HCT116 (cell line): Measurements from ENCODE around the gene HGS. TPM values are rescaled to one million over a fixed set of nuclear protein-coding genes. Genes with fewer than 3 reads are reported as not detected.

Source experiments
- ATAC-seq: fragments of 200-7000 bp; cut with Tn5 transposase; 2 replicates; pipeline ENCODE4 v1.9.1; 2020; ENCODE audit warnings: mild to moderate bottlenecking, moderate library complexity
- BruUV-seq: library from RNA; stranded (reverse); fragments of 400-500 nt; replicated peaks from 2 replicates; lab custom pipeline; 2021; lab: Mats Ljungman, UMichigan
- CTCF ChIA-PET: fragments of 300-600 bp; sonication (Branson Sonifier 250); formaldehyde crosslinking; loops from one replicate; lab custom pipeline; 2021; ENCODE audit warnings: antibody characterized with exemption; lab: Charles Lee
- POLR2A ChIA-PET: fragments of 300-600, 350-600 bp; sonication (Branson Sonifier 250); formaldehyde crosslinking; loops from one replicate; lab custom pipeline; 2021; ENCODE audit warnings: antibody characterized with exemption; lab: Charles Lee
- RAD21 ChIA-PET, 2 experiments: fragments of 300-600 bp; sonication (Branson Sonifier 250); formaldehyde crosslinking; loops; one replicate each; lab custom pipeline; 2023; ENCODE audit warnings: low total read pairs in 2 of 2; ENCODE audit not compliant: uncharacterized antibody in 2 of 2, unreplicated experiment in 2 of 2, low non-redundant PET in 1 of 2; lab: Charles Lee
- DNase-seq: peaks from one replicate; pipeline ENCODE4 v3.0.0-alpha.2; 2010; ENCODE audit warnings: low read depth, low spot score
- H2AFZ ChIP-seq: fragments of 200-600 bp; shearing (Covaris generic), sonication (generic); 2 replicates; pipeline ENCODE4 v1.6.1; 2017; ENCODE audit warnings: low read depth, mixed run types, mixed read lengths, antibody characterized with exemption, low read length; ENCODE audit not compliant: poor library complexity, severe bottlenecking
- H3K27ac ChIP-seq: 2 replicates; pipeline ENCODE4 v1.5.1; 2012; ENCODE audit warnings: low read depth, low read length
- H3K27me3 ChIP-seq: fragments of 200-600 bp; sonication (generic); 2 replicates; pipeline ENCODE4 v1.6.1; 2016; ENCODE audit warnings: mixed run types, low read length, mixed read lengths; ENCODE audit not compliant: insufficient read depth
- H3K36me3 ChIP-seq, 2 experiments: fragments of 200-500 bp in 1 of 2; fragments of 200-600 bp in 1 of 2; sonication (Bioruptor generic) in 1 of 2; sonication (generic) in 1 of 2; 2 replicates each; pipeline versions ENCODE4 v1.5.1 to v1.6.1; 2014 to 2016; ENCODE audit warnings: low read length in 2 of 2, inconsistent platforms in 1 of 2, mixed read lengths in 1 of 2, mixed run types in 1 of 2; ENCODE audit not compliant: insufficient read depth in 2 of 2, control insufficient read depth in 1 of 2
- H3K4me1 ChIP-seq, 2 experiments: fragments of 200-600 bp in 1 of 2; sonication (generic) in 1 of 2; 2 replicates each; pipeline versions ENCODE4 v1.5.1 to v1.6.1; 2012 to 2017; ENCODE audit warnings: low read length in 2 of 2, inconsistent platforms in 1 of 2, mild to moderate bottlenecking in 1 of 2, mixed read lengths in 1 of 2, mixed run types in 1 of 2, moderate library complexity in 1 of 2; ENCODE audit not compliant: insufficient read depth in 2 of 2, control insufficient read depth in 1 of 2
- H3K4me2 ChIP-seq: fragments of 200-600 bp; sonication (generic); 2 replicates; pipeline ENCODE4 v1.6.1; 2017; ENCODE audit warnings: mixed run types, low read length, mixed read lengths
- H3K4me3 ChIP-seq, 2 experiments: fragments of 200-600 bp in 1 of 2; sonication (generic) in 1 of 2; replicated peaks in 1 of 2; 2 replicates each; pipeline ENCODE4 v1.5.1; 2011 to 2016; ENCODE audit warnings: low read length in 2 of 2, control low read depth in 1 of 2, low read depth in 1 of 2, mild to moderate bottlenecking in 1 of 2, mixed read lengths in 1 of 2, mixed run types in 1 of 2
- H3K79me2 ChIP-seq: fragments of 200-600 bp; sonication (generic); 2 replicates; pipeline ENCODE4 v1.6.1; 2017; ENCODE audit warnings: mild to moderate bottlenecking, mixed run types, low read length, moderate library complexity, mixed read lengths; ENCODE audit not compliant: insufficient read depth
- H3K9ac ChIP-seq: fragments of 200-600 bp; sonication (generic); 2 replicates; pipeline ENCODE4 v1.6.1; 2016; ENCODE audit warnings: low read length, mixed read lengths
- H3K9me2 ChIP-seq: fragments of 200-600 bp; sonication (generic), shearing (Covaris generic); 2 replicates; pipeline ENCODE4 v1.6.1; 2017; ENCODE audit warnings: mixed run types, mild to moderate bottlenecking, moderate library complexity; ENCODE audit not compliant: insufficient read depth
- H3K9me3 ChIP-seq, 2 experiments: fragments of 200-500 bp in 1 of 2; fragments of 200-600 bp in 1 of 2; sonication (Bioruptor generic) in 1 of 2; sonication (generic) in 1 of 2; 2 replicates each; pipeline ENCODE4 v1.6.1; 2014 to 2017; ENCODE audit warnings: low read length in 2 of 2, mixed read lengths in 2 of 2, inconsistent platforms in 1 of 2, low read depth in 1 of 2, mild to moderate bottlenecking in 1 of 2, mixed run types in 1 of 2, moderate library complexity in 1 of 2; ENCODE audit not compliant: control insufficient read depth in 1 of 2, insufficient read depth in 1 of 2
- H4K20me1 ChIP-seq: fragments of 200-600 bp; sonication (generic), shearing (Covaris generic); 2 replicates; pipeline ENCODE4 v1.6.1; 2017; ENCODE audit warnings: mixed run types, mild to moderate bottlenecking, moderate library complexity; ENCODE audit not compliant: insufficient read depth
- CEBPB ChIP-seq: IDR thresholded peaks from 2 replicates; pipeline ENCODE4 v1.6.1; 2012; ENCODE audit warnings: low read depth
- ELF1 ChIP-seq: IDR thresholded peaks from 2 replicates; pipeline ENCODE4 v1.6.1; 2012; ENCODE audit warnings: low read depth, borderline replicate concordance
- EZH2 ChIP-seq: fragments of 200-600 bp; sonication (generic); IDR thresholded peaks from 2 replicates; pipeline ENCODE4 v1.6.1; 2017; ENCODE audit warnings: antibody characterized with exemption, mixed run types
- EZH2phosphoT487 ChIP-seq: fragments of 200-600 bp; IDR thresholded peaks from 2 replicates; pipeline ENCODE4 v1.6.1; 2018; ENCODE audit warnings: antibody characterized with exemption, borderline replicate concordance
- RAD21 ChIP-seq: IDR thresholded peaks from 2 replicates; pipeline ENCODE4 v1.6.1; 2012; ENCODE audit warnings: low read depth, mild to moderate bottlenecking
- YY1 ChIP-seq: IDR thresholded peaks from 2 replicates; pipeline ENCODE4 v1.6.1; 2011; ENCODE audit warnings: low read length, low read depth, moderate library complexity, mild to moderate bottlenecking; ENCODE audit not compliant: insufficient replicate concordance; ENCODE audit errors: extremely low read depth
- ZBTB33 ChIP-seq: IDR thresholded peaks from 2 replicates; pipeline ENCODE4 v1.6.1; 2011; ENCODE audit warnings: mild to moderate bottlenecking, low read length, moderate library complexity; ENCODE audit not compliant: insufficient replicate concordance; ENCODE audit errors: extremely low read depth
- ZFX ChIP-seq: fragments of 450-650 bp; IDR thresholded peaks from 2 replicates; pipeline ENCODE4 v1.6.1; 2017
- intact Hi-C: fragments of 100-400 bp; cut with micrococcal nuclease; formaldehyde crosslinking; loops from 2 replicates; pipeline ENCODE4 v1.10.0; 2022
- total RNA-seq: library from RNA; stranded (reverse); gene quantifications from one replicate; pipeline ENCODE4 v1.2.1, GENCODE V29; 2021; ENCODE audit not compliant: unreplicated experiment

HGS gene
- total RNA-seq, 1 experiment from 2014 or later: 231 TPM

- intact Hi-C loops: no loop called here
- Histone ChIP-seq H3K79me2 (no peaks in the 10 kb centered on the region), H4K20me1 (no peaks in the 10 kb centered on the region), H3K27ac (no peak overlapping the region), H3K4me2 (no peak overlapping the region), H3K4me3 (no peak overlapping the region), H3K4me1 (peaks cover 4 to 22% of the 10 kb centered on the region in 2 experiments), H2AFZ (no peak overlapping the region), H3K36me3 (no peaks in the 10 kb centered on the region), H3K9me2 (no peaks in the 10 kb centered on the region), H3K27me3 (no peaks in the 10 kb centered on the region), H3K9me3 (peaks cover 0 to 5% of the 10 kb centered on the region in 2 experiments; a peak in 1 of 4 replicates), H3K9ac (no peak overlapping the region)
- RAD21 ChIA-PET: no interaction called here
- DNase-seq: no peak
- no TSS peak for BruUV-seq
- POLR2A ChIA-PET: no interaction called here
- no peak for ATAC-seq
- TF ChIP-seq ZFX (no peak), ELF1 (no peak), YY1 (no peak), RAD21 (no peak), ZBTB33 (no peak), CEBPB (no peak), EZH2phosphoT487 (no peak), EZH2 (no peak)
- CTCF ChIA-PET: no interaction called here
These were observed 38.5 kb upstream of the HGS start for GRCh38 chr17:81644976-81645952.
